Urothelium cell line (cell line): ENCODE results near the gene PEX7.
A peak's percentile ranks its signal among the peaks of the same experiment; 100 is the strongest.
"Not testable (repeated sequence)": the region's sequence is repeated elsewhere in the genome, so short reads cannot be mapped to it uniquely, and the experiment has no call there.

Source experiments
- DNase-seq: peaks from one replicate; pipeline ENCODE4 v3.0.0; 2011; ENCODE audit warnings: low spot score, mixed read lengths
- FAIRE-seq: peaks from 2 replicates; lab custom pipeline; 2011; peaks lifted over from hg19 to GRCh38; lab: Jason Lieb, UNC

The PEX7 gene

GRCh38 chr6:136790411-136791295 is 31.7 kb upstream of the PEX7 start:
- FAIRE-seq (no peak), DNase-seq (no peak)

GRCh38 chr6:136791296-136792094 is 30.9 kb upstream of the PEX7 start:
- DNase-seq (peak; percentile 39), FAIRE-seq (no peak)

GRCh38 chr6:136792095-136792409 is 30.3 kb upstream of the PEX7 start:
- no peak for FAIRE-seq

GRCh38 chr6:136792410-136793262 is 29.8 kb upstream of the PEX7 start, which contains the start of gene MAP3K5:
MAP3K5 (minus strand) TSS chr6:136792477; CDS start chr6:136792157, 320 bp downstream.
- peak; percentile 70 for FAIRE-seq
- peak; percentile 81 for DNase-seq

More at GRCh38 chr6:136792095-136792409, 30.3 kb upstream of the PEX7 start:
- no peak for DNase-seq

- FAIRE-seq, result no peak
- no peak for DNase-seq
Measured at GRCh38 chr6:136793363-136793762, 29.0 kb upstream of the PEX7 start.

GRCh38 chr6:136795386-136795785 is 27.0 kb upstream of the PEX7 start:
- DNase-seq (no peak), FAIRE-seq (no peak)

- DNase-seq (no peak), FAIRE-seq (no peak)
Measured at GRCh38 chr6:136795996-136796395, 26.4 kb upstream of the PEX7 start.

- FAIRE-seq, result no peak
- DNase-seq, result no peak
Measured at GRCh38 chr6:136798044-136798443, 24.3 kb upstream of the PEX7 start.

- FAIRE-seq, result no peak
- no peak for DNase-seq
Measured at GRCh38 chr6:136801581-136801980, 20.8 kb upstream of the PEX7 start.

GRCh38 chr6:136803608-136804007 is 18.8 kb upstream of the PEX7 start:
- no peak for FAIRE-seq

GRCh38 chr6:136809091-136809860 is 13.1 kb upstream of the PEX7 start:
- FAIRE-seq (no peak), DNase-seq (no peak)

More at GRCh38 chr6:136803608-136804007, 18.8 kb upstream of the PEX7 start:
- no peak for DNase-seq

- no peak for FAIRE-seq
- DNase-seq, result no peak
Measured at GRCh38 chr6:136811272-136811671, 11.1 kb upstream of the PEX7 start.

- FAIRE-seq (no peak), DNase-seq (no peak)
Measured at GRCh38 chr6:136812174-136812573, 10.2 kb upstream of the PEX7 start.

GRCh38 chr6:136815608-136816007 is 6.8 kb upstream of the PEX7 start:
- not testable (repeated sequence) for DNase-seq, FAIRE-seq

- FAIRE-seq, result no peak
Measured at GRCh38 chr6:136816656-136817055, 5.7 kb upstream of the PEX7 start.

GRCh38 chr6:136820561-136820960 is 1.8 kb upstream of the PEX7 start:
- FAIRE-seq (no peak), DNase-seq (no peak)

More at GRCh38 chr6:136816656-136817055, 5.7 kb upstream of the PEX7 start:
- DNase-seq, result no peak

GRCh38 chr6:136822046-136822375 is 381 bp upstream of the PEX7 start:
- no peak for FAIRE-seq

GRCh38 chr6:136823128-136823660 is 802 bp downstream of the PEX7 start:
- no peak for DNase-seq
- FAIRE-seq, result no peak

More at GRCh38 chr6:136822046-136822375, 381 bp upstream of the PEX7 start:
- no peak for DNase-seq

- FAIRE-seq (no peak), DNase-seq (no peak)
Measured at GRCh38 chr6:136826216-136826615, 3.8 kb downstream of the PEX7 start.
